Parathyroid adenoma (tissue), 2 donors: ENCODE measurements around the gene KIAA1671.

Experiments used
- H2AFZ ChIP-seq: fragments of 300-600 bp; sonication (generic); one replicate; pipeline ENCODE4 v1.7.0; 2017; ENCODE audit warnings: antibody characterized with exemption, mild to moderate bottlenecking
- H3K27ac ChIP-seq: fragments of 300-600 bp; sonication (generic); one replicate; pipeline ENCODE4 v1.7.0; 2017
- H3K27me3 ChIP-seq: fragments of 300-600 bp; sonication (generic); one replicate; pipeline ENCODE4 v1.7.0; 2017; ENCODE audit warnings: low read length; ENCODE audit not compliant: control insufficient read depth, insufficient read depth
- H3K36me3 ChIP-seq: fragments of 300-600 bp; sonication (generic); one replicate; pipeline ENCODE4 v1.7.0; 2017; ENCODE audit warnings: low read length; ENCODE audit not compliant: control insufficient read depth, insufficient read depth
- H3K4me1 ChIP-seq: fragments of 300-600 bp; sonication (generic); one replicate; pipeline ENCODE4 v1.7.0; 2017; ENCODE audit warnings: control low read depth
- H3K4me2 ChIP-seq: fragments of 300-600 bp; sonication (generic); one replicate; pipeline ENCODE4 v1.7.0; 2017; ENCODE audit warnings: low read length
- H3K4me3 ChIP-seq: fragments of 300-600 bp; sonication (generic); one replicate; pipeline ENCODE4 v1.7.0; 2017; ENCODE audit warnings: low read depth, low read length
- H3K79me2 ChIP-seq: fragments of 300-600 bp; sonication (generic); one replicate; pipeline ENCODE4 v1.7.0; 2017; ENCODE audit warnings: control low read depth
- H3K9ac ChIP-seq: fragments of 300-600 bp; sonication (generic); one replicate; pipeline ENCODE4 v1.7.0; 2017; ENCODE audit warnings: mild to moderate bottlenecking
- H3K9me3 ChIP-seq: fragments of 300-600 bp; sonication (generic); one replicate; pipeline ENCODE4 v1.7.0; 2017; ENCODE audit warnings: low read length; ENCODE audit not compliant: control insufficient read depth
- TF ChIP-seq, protein P1 (sequence below): fragments of 300-600 bp; sonication (generic); IDR thresholded peaks from one replicate; pipeline ENCODE4 v1.7.0; 2017; ENCODE audit warnings: antibody characterized with exemption, mild to moderate bottlenecking
- donor health status: primary hyperparathyroidism.

Gene KIAA1671

GRCh38 chr22:25062386-25063085, 110.0 kb downstream of the KIAA1671 start:
- H2AFZ ChIP-seq, result no peak overlapping the region
- no peak overlapping the region for H3K4me3 ChIP-seq
- H3K79me2 ChIP-seq, result no peaks in the 10 kb centered on the region
- H3K9ac ChIP-seq, result no peak overlapping the region
- no peak overlapping the region for H3K27ac ChIP-seq
- H3K4me1 ChIP-seq, result no peaks in the 10 kb centered on the region
- TF ChIP-seq, protein P1, sequence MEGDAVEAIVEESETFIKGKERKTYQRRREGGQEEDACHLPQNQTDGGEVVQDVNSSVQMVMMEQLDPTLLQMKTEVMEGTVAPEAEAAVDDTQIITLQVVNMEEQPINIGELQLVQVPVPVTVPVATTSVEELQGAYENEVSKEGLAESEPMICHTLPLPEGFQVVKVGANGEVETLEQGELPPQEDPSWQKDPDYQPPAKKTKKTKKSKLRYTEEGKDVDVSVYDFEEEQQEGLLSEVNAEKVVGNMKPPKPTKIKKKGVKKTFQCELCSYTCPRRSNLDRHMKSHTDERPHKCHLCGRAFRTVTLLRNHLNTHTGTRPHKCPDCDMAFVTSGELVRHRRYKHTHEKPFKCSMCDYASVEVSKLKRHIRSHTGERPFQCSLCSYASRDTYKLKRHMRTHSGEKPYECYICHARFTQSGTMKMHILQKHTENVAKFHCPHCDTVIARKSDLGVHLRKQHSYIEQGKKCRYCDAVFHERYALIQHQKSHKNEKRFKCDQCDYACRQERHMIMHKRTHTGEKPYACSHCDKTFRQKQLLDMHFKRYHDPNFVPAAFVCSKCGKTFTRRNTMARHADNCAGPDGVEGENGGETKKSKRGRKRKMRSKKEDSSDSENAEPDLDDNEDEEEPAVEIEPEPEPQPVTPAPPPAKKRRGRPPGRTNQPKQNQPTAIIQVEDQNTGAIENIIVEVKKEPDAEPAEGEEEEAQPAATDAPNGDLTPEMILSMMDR, result no peak
- H3K27me3 ChIP-seq, result no peaks in the 10 kb centered on the region
- H3K9me3 ChIP-seq, result no peaks in the 10 kb centered on the region
- no peaks in the 10 kb centered on the region for H3K36me3 ChIP-seq
- no peak overlapping the region for H3K4me2 ChIP-seq

- Histone ChIP-seq H3K9me3 (no peaks in the 10 kb centered on the region), H3K27me3 (no peaks in the 10 kb centered on the region), H3K9ac (no peak overlapping the region), H3K4me3 (no peak overlapping the region), H3K27ac (no peak overlapping the region), H3K79me2 (peaks cover 5% of the 10 kb centered on the region), H3K36me3 (no peaks in the 10 kb centered on the region), H3K4me1 (no peaks in the 10 kb centered on the region), H2AFZ (no peak overlapping the region), H3K4me2 (no peak overlapping the region)
- TF ChIP-seq, protein P1, result no peak
Observed at GRCh38 chr22:25064894-25065560, 112.5 kb downstream of the KIAA1671 start.

GRCh38 chr22:25066861-25067435, 114.4 kb downstream of the KIAA1671 start:
- H2AFZ ChIP-seq, result no peak overlapping the region
- TF ChIP-seq, protein P1, result no peak
- peaks cover 5% of the 10 kb centered on the region for H3K79me2 ChIP-seq
- no peak overlapping the region for H3K27ac ChIP-seq
- H3K9ac ChIP-seq, result no peak overlapping the region
- no peak overlapping the region for H3K4me3 ChIP-seq
- no peaks in the 10 kb centered on the region for H3K27me3 ChIP-seq
- H3K36me3 ChIP-seq, result no peaks in the 10 kb centered on the region
- H3K4me2 ChIP-seq, result no peak overlapping the region
- H3K9me3 ChIP-seq, result no peaks in the 10 kb centered on the region
- H3K4me1 ChIP-seq, result no peaks in the 10 kb centered on the region

DNA sequence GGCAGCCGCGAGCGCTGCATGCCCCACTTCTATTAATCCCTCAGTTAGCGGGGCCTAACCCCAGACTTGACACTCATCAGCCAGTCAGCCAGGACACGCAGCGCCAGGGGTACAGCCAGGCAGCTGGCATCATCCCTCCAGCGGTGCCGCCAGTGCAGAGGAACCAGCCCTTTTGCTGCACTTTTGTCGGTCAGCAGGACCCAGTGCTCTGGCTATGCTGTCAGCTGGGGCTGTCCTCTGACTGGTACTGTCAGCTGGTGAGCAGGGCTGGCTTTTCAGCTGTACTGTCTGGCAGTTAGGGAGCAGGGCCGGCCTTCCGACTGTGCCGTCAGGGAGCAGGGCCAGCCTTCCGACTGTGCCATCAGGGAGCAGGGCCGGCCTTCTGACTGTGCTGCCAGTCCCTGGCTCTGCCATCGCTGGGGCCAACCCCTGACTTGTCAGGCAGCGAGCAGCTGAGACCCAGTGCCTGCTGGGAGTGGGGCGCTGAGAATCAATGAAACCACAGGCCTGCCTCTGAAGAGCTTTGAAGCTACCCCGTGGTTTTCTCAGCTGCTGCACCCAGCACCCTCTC, 115.4 kb downstream of the KIAA1671 start:
- Histone ChIP-seq H2AFZ (no peak overlapping the region), H3K4me2 (no peak overlapping the region), H3K27me3 (no peaks in the 10 kb centered on the region), H3K36me3 (no peaks in the 10 kb centered on the region), H3K4me3 (no peak overlapping the region), H3K27ac (no peak overlapping the region), H3K9ac (no peak overlapping the region), H3K79me2 (peaks cover 5% of the 10 kb centered on the region), H3K9me3 (no peaks in the 10 kb centered on the region), H3K4me1 (no peaks in the 10 kb centered on the region)
- TF ChIP-seq, protein P1, result no peak
